Left ventricle myocardium inferior (tissue), 1 donor: ENCODE results near the gene C1orf198. TPM values are rescaled to one million over a fixed set of nuclear protein-coding genes. Genes with fewer than 3 reads are reported as not detected.

Experiments
- DNase-seq: peaks from one replicate; pipeline ENCODE4 v3.0.0-alpha.2; 2020
- H3K27ac ChIP-seq: fragments of 200-600 bp; replicated peaks from 2 replicates; pipeline ENCODE4 v1.8.0; 2021
- H3K27me3 ChIP-seq: fragments of 200-600 bp; 2 replicates; pipeline ENCODE4 v1.8.0; 2021; ENCODE audit warnings: low read depth
- H3K36me3 ChIP-seq: fragments of 200-600 bp; 2 replicates; pipeline ENCODE4 v1.8.0; 2021
- H3K4me1 ChIP-seq: fragments of 200-600 bp; 2 replicates; pipeline ENCODE4 v1.8.0; 2021
- H3K4me3 ChIP-seq: fragments of 200-600 bp; 2 replicates; pipeline ENCODE4 v1.8.0; 2021; ENCODE audit warnings: mild to moderate bottlenecking, moderate library complexity
- H3K9me3 ChIP-seq: fragments of 200-600 bp; replicated peaks from 2 replicates; pipeline ENCODE4 v1.8.0; 2021
- intact Hi-C: fragments of 100-400 bp; cut with micrococcal nuclease; formaldehyde crosslinking; loops from one replicate; pipeline ENCODE4 v1.11.0; 2022
- total RNA-seq: library from RNA; stranded (reverse); fragmentation: NEBNext Ultra II Directional; extraction: Animal tissue kit (Norgen Biotek cat#: 25700); gene quantifications from one replicate; pipeline ENCODE4 v1.2.1, GENCODE V29; 2021
- TF ChIP-seq, protein P1 (sequence below): fragments of 200-600 bp; IDR thresholded peaks from 2 replicates; pipeline ENCODE4 v1.8.0; 2021; ENCODE audit warnings: antibody characterized with exemption, mild to moderate bottlenecking, borderline replicate concordance
- donor health status: DM: no; HTN: yes; CAD: no; lungs with severe emphysema.

C1orf198 gene
- total RNA-seq, 1 donor from 2014 or later = 32.7 TPM

DNA sequence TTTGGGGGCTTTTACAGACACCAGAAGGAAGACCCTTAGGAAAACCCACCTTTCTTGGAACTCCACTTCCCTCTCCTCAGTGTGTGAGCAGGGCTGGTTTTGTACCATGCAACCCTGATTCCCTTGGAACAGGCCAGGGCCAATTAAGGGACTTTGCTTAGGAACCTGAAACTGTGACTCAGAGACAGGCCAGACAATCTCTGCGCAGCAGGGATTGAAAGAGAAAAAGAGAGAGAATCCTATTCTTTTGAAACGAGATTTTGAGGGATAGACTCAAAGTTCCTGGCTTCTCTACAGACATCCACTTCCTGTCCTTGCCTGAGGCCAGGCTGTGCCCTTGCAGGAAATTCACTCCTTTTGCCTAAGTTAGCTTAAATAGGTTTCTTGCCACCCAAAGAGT, 23.1 kb upstream of the C1orf198 start:
- Histone ChIP-seq H3K36me3 (no peaks in the 10 kb centered on the region), H3K27ac (no peak overlapping the region), H3K27me3 (no peaks in the 10 kb centered on the region), H3K9me3 (no peaks in the 10 kb centered on the region), H3K4me3 (no peak overlapping the region), H3K4me1 (no peaks in the 10 kb centered on the region)
- DNase-seq = no peak
- intact Hi-C loops = no loop called here
- TF ChIP-seq, protein P1, sequence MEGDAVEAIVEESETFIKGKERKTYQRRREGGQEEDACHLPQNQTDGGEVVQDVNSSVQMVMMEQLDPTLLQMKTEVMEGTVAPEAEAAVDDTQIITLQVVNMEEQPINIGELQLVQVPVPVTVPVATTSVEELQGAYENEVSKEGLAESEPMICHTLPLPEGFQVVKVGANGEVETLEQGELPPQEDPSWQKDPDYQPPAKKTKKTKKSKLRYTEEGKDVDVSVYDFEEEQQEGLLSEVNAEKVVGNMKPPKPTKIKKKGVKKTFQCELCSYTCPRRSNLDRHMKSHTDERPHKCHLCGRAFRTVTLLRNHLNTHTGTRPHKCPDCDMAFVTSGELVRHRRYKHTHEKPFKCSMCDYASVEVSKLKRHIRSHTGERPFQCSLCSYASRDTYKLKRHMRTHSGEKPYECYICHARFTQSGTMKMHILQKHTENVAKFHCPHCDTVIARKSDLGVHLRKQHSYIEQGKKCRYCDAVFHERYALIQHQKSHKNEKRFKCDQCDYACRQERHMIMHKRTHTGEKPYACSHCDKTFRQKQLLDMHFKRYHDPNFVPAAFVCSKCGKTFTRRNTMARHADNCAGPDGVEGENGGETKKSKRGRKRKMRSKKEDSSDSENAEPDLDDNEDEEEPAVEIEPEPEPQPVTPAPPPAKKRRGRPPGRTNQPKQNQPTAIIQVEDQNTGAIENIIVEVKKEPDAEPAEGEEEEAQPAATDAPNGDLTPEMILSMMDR = no peak

DNA sequence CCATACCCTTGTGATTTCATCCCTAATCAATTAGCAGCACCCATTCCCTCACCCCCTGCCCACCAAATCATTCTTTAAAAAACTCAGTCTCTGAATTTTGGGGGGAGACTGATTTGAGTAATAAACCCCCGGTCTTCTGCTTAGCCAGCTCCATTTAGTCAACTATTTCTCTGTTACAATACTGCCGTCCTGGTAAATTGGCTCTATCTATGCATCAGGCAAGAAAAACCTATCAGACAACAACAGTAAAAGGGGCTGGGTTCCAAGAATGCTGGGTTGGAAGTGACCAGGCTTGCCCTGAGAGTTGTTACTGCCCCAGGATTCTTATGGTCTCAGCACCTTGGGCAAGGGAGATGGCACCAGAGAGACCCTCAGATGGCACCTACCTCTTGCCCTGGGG, 16.3 kb upstream of the C1orf198 start:
- H3K36me3 ChIP-seq = no peaks in the 10 kb centered on the region
- intact Hi-C loops = no loop called here

DNA sequence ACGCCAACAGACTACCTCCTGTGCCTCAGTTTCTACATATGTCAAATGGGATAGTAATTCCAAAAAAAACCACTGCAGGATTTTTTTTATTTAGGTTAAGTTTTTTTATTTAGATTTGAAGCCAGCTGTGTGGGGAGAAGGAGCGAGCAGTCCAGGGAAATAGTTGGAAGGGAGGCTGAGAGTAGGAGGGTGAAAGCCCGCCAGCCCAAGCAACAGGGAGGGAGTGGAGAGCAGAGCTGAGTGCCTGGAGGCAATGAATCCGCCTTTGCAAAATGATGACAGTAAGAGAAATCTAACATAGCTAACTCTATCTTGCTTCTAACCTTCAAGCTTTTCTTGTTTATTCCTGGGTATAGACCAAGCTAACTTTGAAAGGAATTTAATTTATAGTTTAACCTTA, 15.6 kb upstream of the C1orf198 start:
- intact Hi-C loops = no loop called here
- no peak for DNase-seq
- H3K27me3 ChIP-seq = peaks cover 15% of the 10 kb centered on the region
- H3K9me3 ChIP-seq = peaks cover 15% of the 10 kb centered on the region
- TF ChIP-seq, protein P1 = no peak
- no peaks in the 10 kb centered on the region for H3K36me3 ChIP-seq
- H3K4me1 ChIP-seq = no peaks in the 10 kb centered on the region
- H3K27ac ChIP-seq = no peak overlapping the region
- no peak overlapping the region for H3K4me3 ChIP-seq

More for the DNA sequence above, 16.3 kb upstream of the C1orf198 start:
- Histone ChIP-seq H3K9me3 (peaks cover 15% of the 10 kb centered on the region), H3K4me1 (no peaks in the 10 kb centered on the region), H3K27ac (no peak overlapping the region), H3K27me3 (peaks cover 15% of the 10 kb centered on the region), H3K4me3 (no peak overlapping the region)
- no peak for DNase-seq
- TF ChIP-seq, protein P1 = no peak

DNA sequence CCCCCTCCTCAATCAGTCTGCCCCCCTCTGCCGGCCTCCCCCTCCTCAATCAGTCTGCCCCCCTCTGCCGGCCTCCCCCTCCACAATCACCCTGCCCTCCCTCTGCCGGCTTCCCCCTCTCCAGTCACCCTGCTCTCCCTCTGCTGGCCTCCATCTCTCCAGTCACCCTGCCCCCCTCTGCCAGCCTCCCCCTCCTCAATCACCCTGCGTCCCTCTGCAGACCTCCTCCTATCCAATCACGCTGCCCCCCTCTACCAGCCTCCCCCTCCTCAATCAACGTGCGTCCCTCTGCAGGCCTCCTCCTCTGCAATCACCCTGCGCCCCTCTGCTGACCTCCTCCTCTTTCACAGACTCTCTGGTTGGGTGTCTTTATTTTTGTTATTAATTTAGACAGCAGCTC, 11.5 kb upstream of the C1orf198 start:
- H3K27me3 ChIP-seq = peaks cover 15% of the 10 kb centered on the region
- H3K27ac ChIP-seq = no peak overlapping the region
- H3K4me1 ChIP-seq = peaks cover 8% of the 10 kb centered on the region
- H3K36me3 ChIP-seq = no peaks in the 10 kb centered on the region
- intact Hi-C loops = no loop called here
- TF ChIP-seq, protein P1 = no peak
- peaks cover 8% of the 10 kb centered on the region for H3K9me3 ChIP-seq
- no peak overlapping the region for H3K4me3 ChIP-seq
- DNase-seq = no peak

DNA sequence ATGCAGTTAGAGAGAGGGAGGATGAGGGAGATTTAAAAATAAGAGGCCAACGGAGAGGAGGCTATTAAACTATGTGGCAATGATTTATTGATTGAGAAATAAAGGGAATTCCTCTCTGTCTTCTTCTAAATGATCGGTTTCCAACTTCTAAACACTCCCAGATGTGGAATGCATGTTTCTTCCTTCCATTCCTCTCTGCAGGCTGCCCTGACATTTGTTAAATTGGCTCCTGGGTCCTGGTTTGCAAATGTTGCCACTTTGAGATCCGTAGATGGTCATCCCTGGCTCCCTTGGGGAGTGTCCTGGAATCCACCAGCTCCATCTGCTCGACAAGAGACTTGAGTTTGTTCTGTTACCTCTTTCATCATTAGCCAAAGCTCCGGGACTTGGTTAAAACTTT, 10.3 kb upstream of the C1orf198 start:
- H3K27me3 ChIP-seq = peaks cover 15% of the 10 kb centered on the region
- peaks cover 8% of the 10 kb centered on the region for H3K4me1 ChIP-seq
- no peaks in the 10 kb centered on the region for H3K9me3 ChIP-seq
- H3K4me3 ChIP-seq = no peak overlapping the region
- TF ChIP-seq, protein P1 = no peak
- intact Hi-C loops = no loop called here
- H3K36me3 ChIP-seq = no peaks in the 10 kb centered on the region
- DNase-seq = no peak
- no peak overlapping the region for H3K27ac ChIP-seq
